ENCODE data around the gene HSPA9.

Gene HSPA9

GRCh38 chr5:138553437-138554095 lies 21.6 kb downstream of the HSPA9 start:
- Histone ChIP-seq H3K4me3 (ENCODE audit: low read depth, low read length) (no peak overlapping the region), H3K36me3 (peaks cover 52% of the 10 kb centered on the region), H3K9me3 (ENCODE audit: severe bottlenecking) (no peaks in the 10 kb centered on the region), H3K27ac (no peak overlapping the region), H3K27me3 (ENCODE audit: insufficient read depth, low read depth, severe bottlenecking) (no peaks in the 10 kb centered on the region)
- no peak for DNase-seq
- TF ChIP-seq CTCF (IDR thresholded peaks at IDR 0.05; ENCODE audit: low read depth, low read length) = no peak

- Histone ChIP-seq H3K4me3 (ENCODE audit: low read depth, low read length) (no peak overlapping the region), H3K36me3 (peaks cover 43% of the 10 kb centered on the region), H3K27ac (no peak overlapping the region), H3K9me3 (ENCODE audit: severe bottlenecking) (no peaks in the 10 kb centered on the region), H3K27me3 (ENCODE audit: insufficient read depth, low read depth, severe bottlenecking) (no peaks in the 10 kb centered on the region)
- DNase-seq = no peak
- no peak for TF ChIP-seq CTCF (IDR thresholded peaks at IDR 0.05; ENCODE audit: low read depth, low read length)
Observed at GRCh38 chr5:138552657-138553056, 22.5 kb downstream of the HSPA9 start.

- Histone ChIP-seq H3K4me3 (ENCODE audit: low read depth, low read length) (no peak overlapping the region), H3K27ac (no peak overlapping the region), H3K36me3 (peaks cover 11% of the 10 kb centered on the region), H3K9me3 (ENCODE audit: severe bottlenecking) (no peaks in the 10 kb centered on the region), H3K27me3 (ENCODE audit: insufficient read depth, low read depth, severe bottlenecking) (no peaks in the 10 kb centered on the region)
- no peak for TF ChIP-seq CTCF (IDR thresholded peaks at IDR 0.05; ENCODE audit: low read depth, low read length)
- DNase-seq = no peak
Observed at GRCh38 chr5:138549414-138549813, 25.8 kb downstream of the HSPA9 start.

- DNase-seq = no peak
- Histone ChIP-seq H3K36me3 (peaks cover 24% of the 10 kb centered on the region), H3K27me3 (ENCODE audit: insufficient read depth, low read depth, severe bottlenecking) (no peaks in the 10 kb centered on the region), H3K27ac (no peak overlapping the region), H3K4me3 (ENCODE audit: low read depth, low read length) (no peak overlapping the region), H3K9me3 (ENCODE audit: severe bottlenecking) (no peaks in the 10 kb centered on the region)
- no peak for TF ChIP-seq CTCF (IDR thresholded peaks at IDR 0.05; ENCODE audit: low read depth, low read length)
Observed at GRCh38 chr5:138545919-138546562, 29.2 kb downstream of the HSPA9 start.

DNA sequence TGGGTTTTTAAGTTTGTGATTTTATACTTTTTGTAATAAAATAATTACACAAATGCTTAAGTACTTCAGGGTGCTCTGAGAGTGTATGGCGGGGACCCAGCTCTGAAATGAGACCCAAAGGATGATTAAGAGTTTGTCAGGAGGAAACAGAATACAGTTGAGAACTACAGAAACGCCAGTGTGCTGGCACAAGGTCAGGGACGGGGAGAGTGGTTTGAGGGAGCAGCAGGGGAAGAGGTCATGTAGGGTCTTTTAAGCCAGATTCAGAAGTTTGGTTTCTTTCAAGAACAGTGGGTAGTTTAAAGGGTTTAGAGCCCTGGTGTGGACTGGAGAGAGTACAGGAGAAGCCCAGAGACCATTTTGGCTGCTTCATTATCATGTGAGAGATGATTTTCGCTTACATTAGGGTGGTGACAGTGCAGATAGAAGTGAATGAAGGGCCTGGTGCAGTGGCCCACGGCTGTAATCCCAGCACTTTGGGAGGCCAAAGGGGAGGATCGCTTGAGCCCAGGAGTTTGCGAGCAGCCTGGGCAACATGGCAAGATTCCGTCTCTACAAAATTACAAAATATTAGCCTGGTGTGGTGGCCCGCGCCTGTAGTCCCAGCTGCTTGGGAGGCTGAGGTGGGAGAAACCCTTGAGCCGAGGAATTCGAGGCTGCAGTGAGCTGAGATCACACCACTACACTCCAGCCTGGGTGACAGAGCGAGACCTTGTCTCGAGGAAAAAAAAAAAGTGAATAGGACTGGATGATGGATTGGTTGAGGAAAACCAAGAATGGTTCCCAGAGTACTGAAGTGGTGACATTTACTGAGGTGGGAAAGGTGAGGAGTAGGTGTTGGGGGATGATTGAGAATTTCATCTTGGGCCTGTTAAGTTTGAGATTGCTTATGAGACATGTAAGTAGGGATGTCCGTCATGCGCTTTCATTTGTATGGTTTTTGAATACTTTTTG lies 30.7 kb downstream of the HSPA9 start:
- Histone ChIP-seq H3K27me3 (ENCODE audit: insufficient read depth, low read depth, severe bottlenecking) (no peaks in the 10 kb centered on the region), H3K27ac (peak overlapping the region; percentile 99), H3K36me3 (peaks cover 40% of the 10 kb centered on the region), H3K4me3 (ENCODE audit: low read depth, low read length) (peak overlapping the region; percentile 100), H3K9me3 (ENCODE audit: severe bottlenecking) (no peaks in the 10 kb centered on the region)
- no peak for DNase-seq
- no peak for TF ChIP-seq CTCF (IDR thresholded peaks at IDR 0.05; ENCODE audit: low read depth, low read length)
